HG03521 (cell line): Measurements from ENCODE around the gene PRSS21.

Experiments
- ATAC-seq: cut with Tn5 transposase; IDR thresholded peaks from one replicate; pipeline ENCODE4 v1.9.1; 2021; ENCODE audit warnings: mild to moderate bottlenecking, moderate library complexity; ENCODE audit not compliant: unreplicated experiment

PRSS21 gene

DNA sequence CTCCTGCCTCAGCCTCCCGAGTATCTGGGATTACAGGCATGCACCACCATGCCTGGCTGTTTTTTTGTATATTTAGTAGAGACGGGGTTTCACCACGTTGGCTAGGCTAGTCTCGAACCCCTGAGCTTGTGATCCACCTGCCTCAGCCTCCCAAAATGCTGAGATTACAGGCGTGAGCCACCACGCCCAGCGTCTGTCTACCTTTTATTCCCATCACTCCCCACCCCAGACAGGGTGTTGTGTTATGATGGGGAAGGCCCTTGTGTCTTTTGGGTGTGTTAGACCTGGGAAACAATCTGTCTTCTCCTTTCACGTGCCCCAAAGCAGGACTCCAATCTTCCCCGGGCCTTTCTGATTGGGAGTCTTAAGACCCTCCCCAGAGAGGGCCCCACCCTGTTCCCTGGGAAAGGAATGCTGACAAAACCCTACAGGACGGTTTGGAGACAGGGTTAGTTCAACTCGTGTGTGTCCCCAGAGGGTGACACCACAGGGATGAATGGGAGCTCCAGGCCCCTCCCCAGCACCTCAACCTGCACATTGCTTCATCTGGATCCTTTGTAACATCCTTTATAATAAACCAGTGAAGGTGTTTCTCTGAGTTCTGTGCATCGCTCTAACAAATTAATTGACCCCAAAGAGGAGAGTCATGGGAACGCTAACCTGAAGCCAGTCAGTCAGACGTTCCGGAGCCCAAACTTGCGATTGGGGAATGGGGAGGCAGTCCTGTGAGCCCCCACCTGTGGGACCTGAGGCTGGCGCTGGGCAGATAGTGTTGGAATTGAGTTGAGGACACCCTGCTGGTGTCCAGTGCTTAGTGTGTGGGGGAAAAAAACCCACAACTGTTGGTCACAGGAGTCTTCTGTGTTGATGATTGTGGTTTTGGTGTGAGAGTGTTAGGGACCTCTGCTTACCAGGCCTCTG is 36.8 kb upstream of the PRSS21 start:
- ATAC-seq = no peak

DNA sequence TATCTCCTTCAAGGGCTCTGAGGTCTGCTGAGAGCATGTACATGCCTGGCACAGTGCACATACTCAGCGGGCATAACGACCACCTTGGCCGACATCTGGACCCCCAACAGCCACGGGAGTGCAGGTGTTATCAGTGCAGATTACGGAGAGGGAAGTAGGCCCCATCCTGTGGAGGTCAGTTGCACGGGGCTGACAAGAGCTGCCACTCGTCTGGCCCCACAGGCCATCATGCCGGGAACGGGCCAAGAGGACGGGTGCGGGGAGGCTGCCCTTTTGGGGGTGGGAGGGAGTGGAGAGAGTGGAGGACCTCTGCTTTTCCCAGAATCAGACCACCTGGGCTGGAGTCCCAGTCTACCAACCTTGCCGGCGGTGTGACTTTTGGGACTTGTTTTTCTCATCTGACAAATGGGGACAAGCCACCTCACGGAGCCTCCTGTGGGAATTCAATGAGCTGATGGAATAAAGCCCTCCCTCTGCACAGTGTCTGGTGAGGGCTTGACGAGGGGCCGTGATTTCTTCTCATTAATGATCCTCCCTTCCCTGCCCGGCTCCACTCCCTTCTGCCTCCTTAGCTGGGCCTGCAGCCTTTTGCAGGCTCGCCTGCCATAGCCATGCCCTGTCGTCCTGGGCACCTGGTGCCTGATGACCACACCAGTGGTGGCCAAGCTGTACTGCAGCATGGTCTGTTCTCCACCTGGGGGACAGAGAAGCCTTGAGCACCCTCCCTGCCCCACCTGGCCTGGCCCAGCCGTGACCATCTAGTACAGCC is 34.3 kb upstream of the PRSS21 start:
- ATAC-seq = no peak

DNA sequence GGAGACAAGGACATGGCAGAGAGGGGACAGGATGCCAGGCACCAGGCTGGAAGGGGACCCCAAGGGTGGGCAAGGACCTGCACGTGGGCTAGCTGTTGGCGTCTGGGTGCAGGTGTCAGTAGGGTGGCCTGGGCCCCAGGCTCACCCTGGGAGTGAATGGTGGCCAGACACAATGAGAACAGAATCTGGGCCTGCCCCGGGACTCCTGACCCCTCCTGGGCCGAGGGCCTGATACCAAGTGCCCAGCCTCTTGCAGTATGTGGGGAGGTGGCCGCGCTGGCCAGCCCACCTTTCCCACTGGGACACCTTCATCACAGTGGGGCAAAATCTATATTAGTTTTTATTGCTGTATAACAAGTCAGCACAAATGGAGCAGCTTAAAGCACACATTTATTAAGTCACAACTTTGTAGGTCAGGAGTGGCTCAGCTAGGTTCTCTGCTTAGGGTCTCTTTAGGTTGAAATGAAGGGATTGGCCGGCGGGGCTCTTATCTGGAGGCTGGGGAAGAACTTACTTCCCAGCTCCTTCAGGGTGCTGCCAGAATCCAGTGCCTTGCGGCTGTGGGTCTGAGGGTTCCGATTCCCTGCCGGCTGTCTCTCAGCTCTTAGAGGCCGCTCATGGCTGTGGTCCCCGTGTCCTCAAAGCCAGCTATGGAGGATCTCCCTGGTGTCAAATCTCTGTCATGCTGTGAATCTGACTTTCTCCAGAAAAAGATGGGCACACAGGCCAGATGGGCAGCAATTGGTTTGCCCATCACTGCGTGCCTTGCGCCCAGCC is 33.3 kb upstream of the PRSS21 start:
- ATAC-seq = no peak

DNA sequence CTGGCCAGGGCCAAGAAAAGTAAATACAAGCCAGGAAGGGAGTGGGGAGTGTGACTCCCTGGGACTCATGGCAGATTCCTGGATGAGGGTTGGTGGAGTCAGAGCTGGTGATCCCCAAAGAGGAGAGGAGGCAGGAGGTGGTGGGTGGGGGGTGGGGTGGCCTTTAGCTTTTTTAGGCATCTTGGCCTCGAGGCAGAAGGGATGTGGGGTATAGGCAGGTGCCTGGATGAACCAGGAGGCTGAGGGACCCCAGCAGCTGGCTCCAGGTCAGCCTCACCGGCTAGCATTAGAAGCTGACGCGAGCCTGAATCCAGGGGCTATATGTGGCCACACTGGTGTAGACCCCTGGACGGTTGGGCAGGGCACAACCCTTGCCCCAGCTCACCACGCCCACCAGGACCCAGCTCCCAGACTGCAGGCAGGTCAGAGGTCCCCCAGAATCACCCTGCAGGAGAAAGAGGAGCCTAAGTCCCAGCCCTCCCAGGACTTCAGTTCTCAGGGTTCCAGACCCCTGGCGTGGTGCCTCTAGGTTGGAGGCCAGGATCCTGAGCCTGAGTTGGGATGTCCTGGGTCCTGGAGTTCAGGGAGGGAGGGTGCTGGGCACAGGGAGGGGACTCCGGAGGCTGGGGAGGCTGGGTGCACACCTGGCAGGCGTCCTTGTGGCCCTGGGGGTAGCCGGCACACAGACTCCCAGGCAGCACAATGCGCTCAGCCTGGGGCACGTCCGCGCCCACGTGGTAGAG is 32.5 kb upstream of the PRSS21 start:
- ATAC-seq = no peak

DNA sequence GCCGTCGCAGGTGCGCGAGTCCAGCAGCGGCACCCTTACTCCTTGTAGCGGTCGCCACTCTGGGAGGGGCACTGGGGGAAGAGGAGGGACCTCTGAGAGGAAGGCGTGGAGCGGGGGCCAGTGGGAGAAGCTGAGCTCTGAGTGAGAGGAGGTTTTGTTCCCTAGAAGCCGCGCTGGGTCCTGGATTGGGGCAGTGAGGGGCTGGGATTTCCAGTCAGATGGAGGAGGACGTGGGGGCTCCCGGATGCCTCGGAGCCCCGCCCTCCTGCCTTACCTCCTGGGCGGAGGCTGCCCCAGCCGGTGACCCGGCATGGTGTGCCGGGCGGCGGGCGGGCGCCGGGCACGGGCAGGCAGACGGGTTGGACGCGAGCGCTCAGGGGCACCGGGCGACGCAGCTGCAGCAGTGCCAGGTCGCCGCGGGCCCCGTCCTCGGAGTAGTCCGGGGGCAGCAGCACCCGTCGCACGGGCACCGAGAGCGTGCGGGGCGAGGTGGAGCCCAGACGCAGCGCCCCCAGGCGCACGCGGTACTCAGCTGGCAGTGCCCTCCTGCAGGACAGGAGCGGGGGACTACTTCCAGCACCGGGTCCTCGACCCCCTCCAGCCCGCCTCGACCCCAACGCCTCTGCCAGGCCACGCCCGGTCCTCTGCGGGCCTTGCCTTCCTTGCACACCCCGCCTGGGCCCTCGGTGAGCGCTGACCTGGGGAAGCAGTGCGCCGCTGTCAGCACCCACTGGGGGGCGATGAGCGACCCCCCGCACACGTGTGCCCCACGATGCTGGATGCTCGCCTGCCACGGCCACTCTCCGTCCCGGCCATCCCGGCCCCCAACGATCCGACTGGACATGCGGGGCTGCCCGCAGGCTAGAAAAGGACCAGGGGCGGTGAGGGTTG is 31.7 kb upstream of the PRSS21 start:
- no peak for ATAC-seq

DNA sequence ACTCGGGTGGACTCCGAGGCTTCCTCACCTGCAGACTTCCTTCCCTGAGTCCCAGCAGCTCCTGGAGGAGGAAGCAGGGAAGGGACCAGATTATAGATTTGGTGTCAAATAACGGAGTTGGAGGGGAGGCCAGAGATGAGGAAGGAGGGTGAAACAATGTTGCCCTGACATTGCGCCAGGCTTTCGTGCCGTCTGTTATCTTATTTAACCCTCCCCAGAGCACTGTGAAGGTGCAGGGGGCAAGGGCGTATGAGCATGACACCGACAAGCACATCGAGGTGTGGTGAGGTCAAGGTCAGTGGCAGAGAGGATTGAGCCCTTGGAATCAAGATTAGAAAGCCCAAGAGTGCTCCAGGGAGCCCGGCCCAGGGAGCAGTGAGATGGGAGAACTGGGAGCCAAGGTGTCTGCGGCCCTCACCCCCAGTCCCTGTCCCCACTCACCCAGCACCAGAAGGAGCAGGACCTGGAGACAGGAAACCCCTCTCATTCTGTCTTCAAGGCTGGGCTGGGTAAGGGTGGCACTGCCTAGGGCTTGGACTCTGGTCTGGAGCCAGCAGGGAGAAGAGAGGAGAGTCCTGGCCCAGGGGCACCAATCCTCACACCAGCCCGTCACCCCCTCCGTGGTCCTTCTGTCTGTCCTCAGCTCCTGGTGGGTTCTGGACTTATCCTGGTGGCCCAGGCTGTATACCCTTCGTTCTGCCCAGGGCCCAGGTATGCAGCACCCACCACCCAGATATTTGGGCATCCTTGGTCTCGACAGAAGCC is 30.8 kb upstream of the PRSS21 start:
- ATAC-seq = no peak

DNA sequence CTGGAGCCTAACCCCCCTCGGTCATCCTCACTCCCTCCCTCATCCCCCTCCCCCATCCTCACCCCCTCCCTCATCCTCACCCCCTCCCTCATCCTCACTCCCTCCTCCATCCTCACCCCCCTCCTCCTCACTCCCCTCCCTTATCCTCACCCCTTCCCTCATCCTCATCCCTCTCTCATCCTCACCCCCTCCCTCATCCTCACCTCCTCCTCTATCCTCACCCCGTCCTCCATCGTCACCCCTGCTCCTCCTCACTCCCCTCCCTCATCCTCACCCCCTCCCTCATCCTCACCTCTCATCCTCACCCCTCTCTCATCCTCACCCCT is 30.2 kb upstream of the PRSS21 start:
- ATAC-seq = no peak

DNA sequence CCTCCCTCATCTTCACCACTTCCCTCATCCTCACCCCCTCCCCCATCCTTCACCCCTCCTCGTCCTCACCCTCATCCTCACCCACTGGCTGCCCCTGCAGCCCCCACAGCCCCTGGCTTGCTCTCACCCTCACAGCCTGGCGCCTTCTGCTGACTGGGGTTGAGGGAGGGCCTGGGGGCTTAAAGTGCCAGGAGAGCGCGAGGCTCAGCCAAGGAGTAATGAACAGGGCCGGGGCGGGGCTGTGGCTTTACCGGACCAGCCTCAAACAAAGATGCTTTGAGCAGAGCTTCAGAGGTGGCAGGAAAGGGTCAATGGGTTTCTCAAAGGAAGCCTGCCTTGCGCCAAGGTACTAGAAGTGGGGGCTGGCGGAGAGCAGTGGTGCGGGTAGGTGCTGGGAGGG is 29.6 kb upstream of the PRSS21 start, which contains the start of gene PRSS33:
Gene PRSS33 (minus strand): TSS at position 155 of the 400 bp plus-strand sequence. CDS start 1,013 bp downstream, outside the sequence.
- no peak for ATAC-seq

DNA sequence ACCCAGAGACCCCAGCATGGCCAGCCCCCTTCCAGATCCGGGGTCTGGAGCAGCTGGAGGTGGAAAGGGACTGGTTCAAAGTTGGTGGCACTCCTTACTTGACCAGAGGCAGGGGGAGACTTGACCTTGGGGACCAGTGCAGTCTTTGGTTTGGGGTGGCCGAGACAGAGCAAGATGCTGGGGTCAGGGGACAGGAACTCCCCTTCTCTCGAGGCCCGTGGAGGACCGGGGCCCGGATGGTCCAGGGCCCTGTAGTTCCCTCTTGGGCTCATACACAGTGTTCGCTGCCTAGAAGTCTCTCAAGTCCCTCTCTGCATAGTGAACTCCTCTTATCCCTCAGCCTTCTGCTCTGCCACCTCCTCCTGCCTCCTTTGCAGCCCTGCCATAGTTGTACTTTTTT is 29.1 kb upstream of the PRSS21 start:
- no peak for ATAC-seq

DNA sequence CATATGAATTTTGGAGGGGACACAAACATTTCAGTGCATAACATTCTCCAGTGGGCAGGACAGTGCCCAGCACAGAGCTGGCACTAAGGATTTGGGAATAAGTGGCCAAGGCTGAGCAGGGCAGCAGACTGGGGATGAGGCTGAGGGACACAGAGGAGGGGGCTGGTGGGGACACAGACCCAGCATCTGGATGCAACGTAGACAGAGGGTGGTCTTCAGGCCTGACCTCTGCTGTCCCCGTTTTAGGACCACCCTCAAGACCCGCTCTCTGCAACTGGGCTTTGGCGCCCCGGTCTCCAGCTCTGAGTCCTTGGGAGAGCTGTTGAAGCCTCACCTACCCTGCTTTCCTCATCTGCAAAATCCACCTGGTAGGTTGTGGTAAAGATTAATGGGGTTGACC is 26.4 kb upstream of the PRSS21 start:
- ATAC-seq = no peak

DNA sequence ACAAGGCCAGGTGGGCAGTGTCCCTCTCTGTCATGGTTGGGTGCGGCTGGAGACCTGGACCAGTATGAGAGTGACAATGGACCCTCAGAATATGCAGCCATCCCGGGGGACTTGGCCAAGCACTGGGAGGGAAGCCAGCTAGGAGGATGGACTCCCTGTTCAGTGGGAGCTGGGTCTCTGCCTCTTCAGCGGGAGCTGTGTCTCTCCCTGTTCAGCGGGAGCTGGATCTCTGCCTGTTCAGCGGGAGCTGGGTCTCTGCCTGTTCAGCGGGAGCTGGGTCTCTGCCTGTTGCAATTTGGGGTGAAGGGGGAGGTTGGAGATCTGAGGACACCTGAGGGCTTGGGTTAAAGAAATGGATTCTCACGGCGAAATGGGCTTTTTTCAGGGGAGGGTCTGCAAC is 25.9 kb upstream of the PRSS21 start:
- ATAC-seq = no peak

DNA sequence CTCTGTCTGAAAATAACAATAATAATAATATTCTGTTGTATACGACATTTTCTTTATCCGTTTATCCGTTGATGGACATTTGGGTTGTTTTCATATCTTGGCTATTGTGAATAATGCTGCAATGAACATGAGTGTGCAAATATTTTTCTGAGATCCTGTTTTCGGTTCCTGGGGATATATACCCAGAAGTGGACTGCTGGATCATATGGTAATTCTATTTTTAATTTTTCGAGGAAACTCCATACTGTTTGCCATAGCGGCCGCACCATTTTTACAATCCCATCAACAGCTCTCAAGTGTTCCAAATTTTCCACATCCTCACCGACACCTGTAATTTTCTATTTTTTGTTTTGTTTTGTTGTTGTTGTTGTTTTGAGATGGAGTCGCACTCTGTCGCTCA is 24.1 kb upstream of the PRSS21 start:
- ATAC-seq = no peak

DNA sequence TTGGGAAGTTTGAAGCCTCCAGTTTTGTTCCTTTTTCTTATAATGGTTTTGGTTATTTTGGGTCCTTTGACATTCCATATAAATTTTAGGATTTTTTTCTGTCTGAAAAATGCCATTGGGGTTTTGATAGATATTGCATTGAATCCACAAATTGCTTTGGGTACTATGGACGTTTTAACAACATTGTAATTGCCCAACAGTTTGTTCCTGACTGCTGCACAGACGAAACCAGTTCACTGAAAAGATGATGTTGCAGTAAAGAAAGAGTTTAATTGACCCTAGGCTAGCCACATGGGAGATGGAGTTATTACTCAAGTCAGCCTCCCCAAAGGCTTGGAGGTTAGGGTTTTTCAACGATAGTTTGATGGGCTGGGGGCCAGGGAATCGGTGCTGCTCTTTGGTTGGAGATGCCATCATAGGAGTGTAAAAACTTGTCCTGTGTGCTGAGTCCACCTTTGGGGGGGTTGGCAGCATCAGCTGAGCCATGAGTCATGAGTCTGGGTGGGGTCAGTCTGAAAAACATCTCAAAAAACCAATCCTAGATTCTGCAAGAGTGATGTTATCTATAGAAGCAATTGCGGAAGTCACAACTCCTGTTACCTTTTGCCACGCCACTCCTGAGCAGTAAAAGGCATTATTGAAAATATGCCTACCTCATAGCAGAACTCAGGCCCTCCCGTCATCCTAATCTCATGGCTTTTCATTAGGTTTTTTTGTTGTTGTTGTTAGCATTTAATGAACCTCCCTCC is 21.5 kb upstream of the PRSS21 start:
- ATAC-seq = no peak

DNA sequence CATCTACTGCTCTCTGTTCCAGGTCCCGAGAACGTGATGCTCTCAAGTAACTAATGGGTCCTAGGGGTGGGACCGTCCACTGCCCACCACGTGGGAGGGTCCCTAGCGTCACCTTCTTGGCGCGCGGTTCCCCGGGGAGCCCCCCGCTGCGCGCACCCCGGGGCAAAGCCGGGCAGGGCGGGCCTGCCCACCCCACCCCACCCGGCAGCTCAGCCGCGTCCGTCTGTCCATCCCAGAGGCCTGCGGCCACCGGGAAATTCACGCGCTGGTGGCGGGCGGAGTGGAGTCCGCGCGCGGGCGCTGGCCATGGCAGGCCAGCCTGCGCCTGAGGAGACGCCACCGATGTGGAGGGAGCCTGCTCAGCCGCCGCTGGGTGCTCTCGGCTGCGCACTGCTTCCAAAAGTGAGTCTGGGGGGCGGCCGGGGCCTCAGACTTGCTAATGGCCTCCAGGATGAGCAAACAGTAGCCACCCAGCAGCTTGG is 18.3 kb upstream of the PRSS21 start:
- ATAC-seq = no peak

DNA sequence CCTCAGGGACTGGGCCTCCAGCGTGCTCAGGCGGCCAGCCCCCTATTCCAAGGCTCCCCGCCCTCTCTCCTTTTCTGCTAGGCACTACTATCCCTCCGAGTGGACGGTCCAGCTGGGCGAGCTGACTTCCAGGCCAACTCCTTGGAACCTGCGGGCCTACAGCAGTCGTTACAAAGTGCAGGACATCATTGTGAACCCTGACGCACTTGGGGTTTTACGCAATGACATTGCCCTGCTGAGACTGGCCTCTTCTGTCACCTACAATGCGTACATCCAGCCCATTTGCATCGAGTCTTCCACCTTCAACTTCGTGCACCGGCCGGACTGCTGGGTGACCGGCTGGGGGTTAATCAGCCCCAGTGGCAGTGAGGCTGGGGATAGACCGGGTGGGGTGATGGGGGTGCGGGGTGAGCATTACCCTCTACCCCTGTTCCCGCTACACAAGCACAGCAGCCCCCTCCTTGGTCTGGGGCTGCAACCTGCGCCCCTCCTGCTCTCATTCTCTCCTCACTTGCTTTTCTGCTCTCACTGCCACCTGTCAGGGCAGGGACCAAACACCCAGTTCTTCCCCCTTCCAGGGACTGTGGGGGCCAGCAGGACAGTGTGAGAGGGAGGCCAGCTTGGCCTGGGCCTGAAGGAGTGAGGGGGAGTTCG is 17.7 kb upstream of the PRSS21 start:
- ATAC-seq = no peak

DNA sequence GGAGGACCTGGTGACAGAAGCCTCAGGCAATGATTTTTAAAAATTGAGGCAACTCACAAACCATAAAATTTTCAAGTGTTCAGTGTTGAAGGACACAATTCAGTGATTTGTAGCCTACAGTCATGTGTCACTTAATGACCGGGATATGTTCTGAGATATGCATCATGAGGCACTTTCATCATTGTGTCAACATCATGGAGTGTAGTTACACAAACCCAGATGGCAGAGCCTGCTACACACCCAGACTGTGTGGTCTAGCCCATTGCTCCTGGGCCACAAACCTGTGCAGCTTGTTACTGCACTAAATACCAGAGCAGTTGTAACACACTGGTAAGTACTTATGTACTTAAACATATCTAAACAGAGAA is 17.2 kb upstream of the PRSS21 start:
- ATAC-seq = no peak

DNA sequence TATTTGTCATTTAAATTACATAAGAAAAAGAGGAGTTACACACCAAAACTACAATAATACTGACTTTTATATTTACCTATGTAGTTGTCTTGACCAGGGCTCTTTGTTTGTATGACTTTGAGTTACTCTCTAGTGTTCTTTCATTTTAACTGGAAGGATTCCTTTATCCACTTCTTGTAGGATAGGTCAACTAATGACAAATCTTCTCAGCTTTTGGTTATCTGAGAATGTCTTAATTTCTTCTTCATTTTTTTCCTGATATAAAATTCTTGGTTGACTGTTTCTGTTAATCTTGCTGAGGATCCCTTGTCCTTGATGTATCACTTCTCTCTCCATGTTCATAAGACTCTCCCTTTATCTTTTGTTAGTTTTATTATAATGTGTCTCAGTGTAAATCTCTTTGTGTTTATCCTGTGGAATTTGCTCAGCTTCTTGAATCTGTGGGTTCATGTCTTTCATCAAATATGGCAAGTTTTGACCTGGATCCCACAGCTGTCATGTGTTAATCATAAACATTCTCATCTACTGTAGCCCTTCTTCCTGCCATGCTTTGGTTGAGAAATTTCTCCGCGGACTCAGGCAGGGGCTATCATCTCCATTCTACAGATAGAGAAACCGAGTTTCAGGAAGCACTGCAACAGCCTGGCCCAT is 13.4 kb upstream of the PRSS21 start:
- no peak for ATAC-seq
